ENCODE measurements around the gene MIP. TPM values are rescaled to one million over a fixed set of nuclear protein-coding genes. Genes with fewer than 3 reads are reported as not detected.
"Not testable (repeated sequence)": the region's sequence is repeated elsewhere in the genome, so short reads cannot be mapped to it uniquely, and the experiment has no call there.

MIP gene
- total RNA-seq = 0.24 TPM in 1 of 2 replicates, not detected in the other
- 0.08 TPM for polyA plus RNA-seq (2012)

DNA sequence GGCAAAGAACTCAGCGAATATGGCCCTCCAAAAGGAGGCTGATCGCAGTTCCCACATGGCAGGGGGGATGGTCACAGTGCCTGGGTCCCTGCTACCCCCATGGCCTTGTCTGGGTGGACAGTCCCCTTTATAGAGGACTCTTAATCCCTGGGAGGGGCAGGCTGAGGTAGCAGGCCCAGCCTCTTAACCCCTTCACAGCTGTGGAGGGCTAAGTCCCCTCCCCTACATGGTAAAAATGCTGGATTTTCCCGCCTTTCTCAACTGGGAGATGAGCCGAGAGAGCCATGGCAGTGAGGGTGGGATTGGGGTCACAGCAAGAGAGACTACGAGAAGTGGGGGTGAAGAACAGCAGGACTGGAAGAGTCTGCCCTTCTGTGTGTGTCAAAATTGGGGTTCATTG lies at the start of gene MIP:
Gene MIP (minus strand): TSS at position 101 of the 400 bp plus-strand sequence. CDS start 44 bp downstream, at position 57.
- DNase-seq (ENCODE audit: low read depth) = no peak

DNA sequence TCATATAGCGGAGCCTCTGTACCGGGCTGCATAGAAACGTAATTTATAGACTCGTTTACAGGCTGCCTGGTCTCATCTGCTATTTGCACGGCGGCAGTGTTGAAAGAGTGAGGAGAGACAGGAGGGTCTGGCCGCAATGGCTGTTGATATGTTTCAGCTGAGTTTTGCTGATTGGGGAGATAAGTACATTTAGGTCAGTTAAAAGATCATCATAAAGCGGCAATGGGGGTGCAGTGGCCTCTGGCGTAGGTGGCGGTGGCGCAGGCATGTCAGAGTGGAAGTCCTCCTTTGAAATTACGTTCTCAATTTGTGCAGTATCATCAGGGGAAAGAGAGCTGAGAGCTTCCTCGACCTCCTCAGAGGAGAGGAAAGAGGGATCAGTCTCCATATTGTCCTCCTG lies 45.4 kb upstream of the MIP start:
- not testable (repeated sequence) for DNase-seq (ENCODE audit: low read depth)

DNA sequence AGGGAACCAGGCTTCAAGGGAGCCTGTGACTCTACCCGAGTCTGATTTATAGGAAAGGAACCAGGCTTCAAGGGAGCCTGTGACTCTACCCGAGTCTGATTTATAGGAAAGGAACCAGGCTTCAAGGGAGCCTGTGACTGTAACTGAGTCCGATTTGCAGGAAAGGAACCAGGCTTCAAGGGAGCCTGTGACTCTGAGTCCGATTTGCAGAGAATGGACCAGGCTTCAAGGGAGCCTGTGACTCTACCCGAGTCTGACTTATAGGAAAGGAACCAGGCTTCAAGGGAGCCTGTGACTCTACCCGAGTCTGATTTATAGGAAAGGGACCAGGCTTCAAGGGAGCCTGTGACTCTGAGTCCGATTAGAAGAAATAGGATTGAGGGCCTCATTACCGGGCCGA lies 45.0 kb upstream of the MIP start:
- not testable (repeated sequence) for DNase-seq (ENCODE audit: low read depth)

DNA sequence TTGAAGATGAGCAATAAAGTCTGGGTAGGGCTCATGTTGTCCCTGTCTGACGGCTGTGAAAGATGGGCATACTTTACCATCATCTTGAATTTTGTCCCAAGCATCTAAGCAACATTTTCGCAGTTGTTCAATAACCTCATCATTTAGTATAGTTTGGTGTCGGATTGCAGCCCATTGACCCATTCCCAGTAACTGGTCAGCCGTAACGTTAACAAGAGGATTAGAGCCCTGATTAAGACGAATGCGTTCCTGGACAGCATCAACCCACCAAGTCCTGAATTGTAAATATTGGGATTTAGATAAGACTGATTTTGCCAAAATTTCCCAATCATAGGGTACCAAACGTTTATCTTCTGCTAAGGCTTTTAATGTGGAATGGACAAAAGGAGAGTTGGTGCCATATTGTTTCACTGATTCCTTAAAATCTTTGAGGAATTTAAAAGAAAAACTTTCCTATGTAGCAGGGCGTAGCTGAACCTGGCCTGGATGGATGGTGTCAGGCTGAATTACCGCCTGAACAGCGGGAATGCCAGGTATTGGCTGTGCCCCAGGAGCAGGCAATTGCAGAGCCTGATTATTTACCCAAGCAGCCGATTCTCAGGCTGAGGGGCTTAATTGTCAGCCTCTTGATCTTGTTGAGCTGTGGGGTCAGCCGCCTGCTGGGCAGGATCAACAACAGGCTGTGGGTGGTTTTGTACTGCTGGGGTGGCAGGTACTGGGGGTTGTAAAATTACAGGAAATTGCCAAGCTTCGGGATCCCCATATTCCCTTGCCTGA lies 43.9 kb upstream of the MIP start:
- DNase-seq (ENCODE audit: low read depth) = not testable (repeated sequence)

DNA sequence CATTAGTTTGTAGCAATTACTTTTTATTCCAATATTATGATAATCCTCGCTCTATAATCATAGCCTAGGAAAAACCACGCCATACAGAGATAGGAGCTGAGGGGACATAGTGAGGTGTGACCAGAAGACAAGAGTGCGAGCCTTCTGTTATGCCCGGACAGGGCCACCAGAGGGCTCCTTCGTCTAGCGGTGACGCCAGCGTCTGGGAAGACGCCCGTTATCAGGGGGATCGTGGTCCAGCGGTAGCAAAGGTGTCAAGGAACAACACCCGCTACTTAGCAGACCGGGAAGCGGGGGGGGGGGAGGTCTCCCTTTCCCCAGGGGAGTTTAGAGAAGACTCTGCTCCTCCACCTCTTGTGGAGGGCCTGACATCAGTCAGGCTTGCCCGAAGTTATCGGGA lies 42.2 kb upstream of the MIP start:
- peak; percentile 32 for DNase-seq (ENCODE audit: low read depth)

DNA sequence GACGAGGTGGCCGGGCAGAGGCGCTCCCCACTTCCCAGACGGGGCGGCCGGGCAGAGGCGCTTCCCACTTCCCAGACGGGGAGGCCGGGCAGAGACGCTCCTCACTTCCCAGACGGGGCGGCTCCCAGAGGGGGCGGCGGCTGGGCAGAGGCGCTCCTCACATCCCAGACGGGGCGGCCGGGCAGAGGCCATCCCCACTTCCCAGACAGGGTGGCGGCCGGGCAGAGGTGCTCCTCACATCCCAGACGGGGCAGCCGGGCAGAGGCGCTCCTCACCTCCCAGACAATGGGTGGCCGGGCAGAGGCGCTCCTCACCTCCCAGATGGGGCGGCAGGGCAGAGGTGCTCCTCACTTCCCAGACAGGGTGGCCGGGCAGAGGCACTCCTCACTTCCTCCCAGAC lies 40.0 kb upstream of the MIP start:
- DNase-seq (ENCODE audit: low read depth) = not testable (repeated sequence)

DNA sequence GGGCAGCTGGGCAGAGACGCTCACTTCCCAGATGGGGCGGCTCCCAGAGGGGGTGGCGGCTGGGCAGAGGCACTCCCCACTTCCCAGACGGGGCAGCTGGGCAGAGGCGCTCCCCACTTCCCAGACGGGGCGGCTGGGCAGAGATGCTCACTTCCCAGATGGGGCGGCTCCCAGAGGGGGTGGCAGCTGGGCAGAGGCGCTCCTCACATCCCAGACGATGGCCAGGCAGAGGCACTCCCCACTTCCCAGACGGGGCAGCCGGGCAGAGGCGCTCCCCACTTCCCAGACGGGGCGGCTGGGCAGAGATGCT lies 39.6 kb upstream of the MIP start:
- DNase-seq (ENCODE audit: low read depth) = not testable (repeated sequence)

DNA sequence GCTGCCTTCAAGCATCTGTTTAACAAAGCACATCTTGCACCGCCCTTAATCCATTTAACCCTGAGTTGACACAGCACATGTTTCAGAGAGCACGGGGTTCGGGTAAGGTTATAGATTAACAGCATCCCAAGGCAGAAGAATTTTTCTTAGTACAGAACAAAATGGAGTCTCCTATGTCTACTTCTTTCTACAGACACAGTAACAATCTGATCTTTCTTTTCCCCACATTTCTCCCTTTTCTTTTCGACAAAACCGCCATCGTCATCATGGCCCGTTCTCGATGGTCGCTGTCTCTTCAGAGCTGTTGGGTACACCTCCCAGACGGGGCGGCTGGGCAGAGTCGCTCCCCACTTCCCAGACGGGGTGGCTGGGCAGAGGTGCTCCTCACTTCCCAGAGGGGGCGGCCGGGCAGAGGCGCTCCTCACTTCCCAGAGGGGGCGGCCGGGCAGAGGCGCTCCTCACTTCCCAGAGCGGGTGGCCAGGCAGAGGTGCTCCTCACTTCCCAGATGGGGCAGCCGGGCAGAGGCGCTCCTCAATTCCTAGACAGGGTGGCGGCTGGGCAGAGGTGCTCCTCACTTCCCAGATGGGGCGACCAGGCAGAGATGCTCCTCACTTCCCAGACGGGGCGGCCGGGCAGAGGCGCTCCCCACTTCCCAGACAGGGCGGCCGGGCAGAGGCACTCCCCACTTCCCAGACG lies 39.1 kb upstream of the MIP start:
- not testable (repeated sequence) for DNase-seq (ENCODE audit: low read depth)

DNA sequence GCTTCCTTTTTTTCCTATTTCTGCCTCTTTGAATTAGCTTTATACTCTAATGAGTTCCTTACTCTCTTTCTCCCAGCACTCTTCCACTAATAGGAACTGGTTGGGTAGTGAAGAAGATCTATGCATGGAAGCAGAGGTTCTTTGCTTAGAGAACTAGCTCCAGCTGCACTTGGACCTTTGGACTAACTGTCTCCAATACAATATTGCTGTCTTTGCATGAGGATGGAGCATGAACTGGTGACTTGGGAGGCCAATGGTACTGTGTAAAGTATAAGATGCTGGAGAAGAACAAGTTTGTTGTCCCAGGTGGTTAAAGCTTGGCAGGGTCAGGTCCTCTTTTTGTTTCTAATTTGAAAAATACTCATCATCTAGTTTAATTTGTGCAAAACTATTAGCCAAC lies 35.9 kb upstream of the MIP start:
- no peak for DNase-seq (ENCODE audit: low read depth)

DNA sequence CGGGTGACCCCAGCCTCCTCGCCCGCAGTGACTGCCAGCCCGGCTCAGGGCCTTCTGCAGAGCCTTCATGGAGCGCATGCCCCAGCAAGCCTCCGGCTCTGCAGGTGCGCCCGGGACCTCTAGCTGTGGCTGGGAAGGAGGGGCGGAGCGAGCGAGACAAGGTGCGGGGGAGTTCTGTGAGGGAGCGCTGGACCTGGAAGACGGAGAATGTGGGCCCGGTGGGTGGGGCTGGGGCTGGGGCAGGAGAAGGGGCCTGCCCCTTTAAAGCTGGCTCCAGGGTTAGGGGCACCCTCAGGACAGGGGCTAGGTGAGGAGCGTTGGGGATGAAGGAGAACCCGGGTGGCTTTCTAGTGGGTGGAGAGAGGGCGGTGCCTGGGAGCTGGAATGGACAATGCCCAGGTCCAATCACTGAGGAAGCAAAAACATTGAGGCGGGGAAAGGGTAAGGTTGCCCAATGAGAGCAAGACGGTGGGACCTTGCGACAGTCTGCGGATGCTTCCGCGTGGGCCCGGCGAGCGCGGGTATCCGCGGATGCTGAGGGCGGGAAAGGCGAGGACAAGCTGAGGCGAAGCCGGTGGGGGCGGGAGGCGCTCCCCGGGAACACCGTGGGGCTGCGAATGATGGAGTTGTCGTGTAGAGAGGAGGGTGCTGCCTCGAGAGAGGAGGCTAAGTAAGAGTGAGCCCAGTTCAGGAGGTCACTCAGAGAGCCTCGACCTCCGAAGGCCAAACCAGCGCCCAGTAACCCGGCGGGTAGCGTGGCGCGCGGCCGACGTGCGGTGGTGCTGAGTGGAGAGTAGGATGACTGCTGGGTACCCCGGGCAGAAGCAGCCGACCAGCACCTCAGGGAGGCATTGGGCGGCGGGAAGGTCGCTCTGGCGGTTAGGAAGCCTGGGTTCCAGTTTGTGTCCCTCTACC lies 33.8 kb upstream of the MIP start, which contains the start of gene GLS2:
Gene GLS2 (minus strand): TSS at position 121 of the 915 bp plus-strand sequence. CDS start 43 bp downstream, at position 78.
- peak; percentile 61 for DNase-seq (ENCODE audit: low read depth)

DNA sequence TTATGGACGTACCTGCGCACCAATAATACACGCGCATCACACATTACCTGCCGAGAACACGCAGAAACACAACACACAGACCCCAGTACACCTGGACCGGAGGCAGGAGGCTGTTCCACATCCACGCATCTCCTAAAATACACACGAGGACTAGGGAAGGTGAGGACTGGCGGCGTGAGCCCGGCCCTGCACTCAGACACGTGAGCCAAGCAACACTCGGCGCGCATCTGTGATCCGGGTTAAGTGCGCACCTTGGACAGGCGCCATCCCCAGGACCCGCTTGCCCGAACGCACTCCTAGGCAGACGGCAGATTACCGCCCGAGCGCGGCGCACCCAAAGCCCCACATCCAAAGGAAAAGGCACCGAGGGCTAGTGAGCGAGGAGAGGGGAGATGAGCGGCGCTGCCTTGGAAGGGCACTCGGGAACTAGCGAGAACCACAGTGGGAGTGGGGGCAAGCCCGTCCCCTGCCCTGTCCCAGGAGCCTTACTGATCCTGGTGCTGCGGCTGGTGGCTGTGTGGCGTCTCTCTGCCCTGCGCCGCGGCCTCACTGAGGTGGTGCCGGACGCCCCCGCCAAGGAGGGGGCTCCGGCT lies 33.1 kb upstream of the MIP start:
- peak; percentile 3 for DNase-seq (ENCODE audit: low read depth)

DNA sequence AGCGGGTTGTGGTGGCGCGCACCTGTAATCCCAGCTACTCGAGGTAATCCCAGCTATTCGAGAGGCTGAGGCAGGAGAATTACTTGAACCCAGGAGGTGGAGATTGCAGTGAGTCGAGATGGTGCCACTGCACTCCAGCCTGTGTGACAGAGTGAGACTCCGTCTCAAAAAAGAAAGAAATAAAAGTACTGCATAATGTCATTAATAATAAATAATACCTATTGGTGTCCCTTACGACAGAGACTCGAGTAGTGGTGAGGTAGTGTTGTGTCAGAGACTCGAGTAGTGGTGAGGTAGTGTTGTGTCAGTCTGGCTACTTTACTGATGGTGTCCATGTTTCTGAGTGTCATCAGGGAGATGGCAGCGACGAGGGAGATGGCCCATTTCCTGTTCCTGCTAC lies 32.2 kb upstream of the MIP start:
- no peak for DNase-seq (ENCODE audit: low read depth)

DNA sequence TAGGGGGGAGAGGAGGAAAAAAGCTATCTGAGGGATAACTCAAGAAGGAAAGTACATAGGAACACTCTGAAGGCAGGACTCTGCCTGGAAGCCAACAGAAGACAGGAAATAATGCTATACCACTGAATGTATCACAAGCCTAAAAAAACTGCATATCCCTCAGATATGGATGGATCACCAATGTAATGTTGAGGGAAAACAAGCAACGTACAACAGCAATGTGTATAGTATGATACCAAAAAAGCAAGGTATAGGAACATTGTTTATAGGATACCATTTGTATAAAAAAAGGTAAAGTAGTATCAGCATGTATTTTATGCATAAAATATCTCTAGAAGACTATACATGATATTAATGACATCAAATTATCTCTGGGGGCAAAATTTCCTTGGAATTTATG lies 30.1 kb upstream of the MIP start:
- DNase-seq (ENCODE audit: low read depth) = no peak

DNA sequence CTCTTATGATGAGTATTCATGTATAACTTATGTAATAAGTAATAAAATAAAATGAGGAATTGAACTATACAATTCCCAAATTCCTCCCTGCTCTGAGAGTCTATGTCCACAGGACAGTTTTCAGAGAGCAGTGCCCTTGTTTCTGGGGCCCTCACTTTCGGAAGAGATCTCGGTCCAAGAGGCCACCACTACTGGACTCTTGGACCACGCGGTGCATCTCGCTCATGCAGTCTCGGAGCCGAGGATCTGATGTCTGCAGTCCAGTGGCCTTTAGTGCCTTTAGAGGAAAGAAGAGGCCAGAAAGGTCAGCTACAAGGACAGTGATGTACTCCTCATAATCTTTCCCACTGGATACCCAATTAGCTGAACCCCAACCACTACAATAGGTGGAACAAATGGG lies 25.2 kb upstream of the MIP start:
- no peak for DNase-seq (ENCODE audit: low read depth)

DNA sequence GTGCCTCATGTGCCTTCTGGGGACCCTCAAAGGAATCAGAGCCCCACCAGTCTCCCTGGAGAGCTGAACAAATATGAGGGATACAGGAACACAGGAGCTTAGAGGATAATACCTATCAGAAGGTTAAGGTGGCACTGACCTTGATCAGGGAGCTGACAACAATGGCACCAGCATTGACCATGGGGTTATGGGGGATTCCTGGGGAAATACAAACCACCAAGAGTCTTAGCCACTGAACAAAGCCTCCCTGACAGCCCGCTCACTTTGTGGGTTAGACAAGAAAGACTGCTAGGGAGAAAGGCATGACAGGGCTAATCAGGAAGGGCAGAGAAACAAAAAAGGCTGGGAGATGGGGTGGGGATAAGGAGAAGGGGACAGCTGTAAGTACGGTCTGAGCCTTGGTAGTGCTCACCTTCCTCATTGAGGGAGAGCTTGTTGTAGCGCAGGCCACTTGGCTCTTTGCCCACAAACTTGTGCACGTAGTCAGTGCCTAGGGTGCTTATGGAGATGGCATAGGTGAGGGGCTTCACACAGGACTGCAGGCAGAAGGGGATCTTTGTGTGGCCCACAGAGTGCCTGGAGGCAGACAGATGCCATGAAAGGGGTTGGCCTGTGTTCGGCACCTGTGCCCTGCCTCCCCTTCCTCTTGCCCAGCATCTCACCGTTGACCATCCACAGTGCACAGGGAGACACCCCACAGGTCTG lies 23.2 kb upstream of the MIP start:
- no peak for DNase-seq (ENCODE audit: low read depth)

DNA sequence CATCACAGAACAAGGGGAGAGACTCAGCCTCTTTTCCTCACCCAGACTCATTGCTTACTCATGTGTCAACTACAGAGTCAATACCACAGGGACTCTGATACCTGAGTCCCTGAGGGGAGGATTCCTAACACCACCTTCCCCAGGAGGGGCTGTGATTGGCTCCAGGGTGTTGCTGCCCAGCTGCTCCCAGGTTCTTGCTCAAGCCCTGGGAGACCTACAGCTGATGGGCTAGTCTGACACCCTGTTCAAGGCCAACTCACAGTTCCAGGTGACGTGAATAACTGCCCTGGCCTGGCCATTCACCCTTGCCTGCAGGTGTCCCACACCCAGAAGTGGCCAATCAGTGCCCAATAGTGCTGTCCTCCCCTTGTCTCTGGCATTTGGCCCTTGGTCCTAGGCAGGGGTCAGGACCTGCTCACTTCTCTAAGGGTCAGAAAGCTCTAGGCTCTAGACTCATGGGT lies 22.5 kb upstream of the MIP start:
- no peak for DNase-seq (ENCODE audit: low read depth)

DNA sequence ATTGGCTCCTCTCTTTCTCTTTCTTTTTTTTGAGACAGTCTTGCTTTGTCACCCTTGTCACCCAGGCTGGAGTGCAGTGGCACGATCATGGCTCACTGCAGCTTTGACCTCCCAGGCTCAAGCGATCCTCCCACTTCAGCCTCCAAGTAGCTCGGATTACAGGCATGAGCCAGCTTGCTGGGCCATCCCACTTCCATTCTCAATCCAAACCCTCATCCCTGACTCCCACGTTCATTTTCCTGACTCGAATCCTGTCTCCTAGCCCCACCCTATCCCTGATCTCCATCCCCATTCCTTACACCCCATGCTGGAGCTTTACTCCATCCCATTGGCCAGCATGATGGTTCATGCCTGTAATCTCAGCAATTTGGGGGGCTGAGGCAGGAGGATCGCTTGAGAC lies 21.7 kb upstream of the MIP start:
- DNase-seq (ENCODE audit: low read depth) = no peak

DNA sequence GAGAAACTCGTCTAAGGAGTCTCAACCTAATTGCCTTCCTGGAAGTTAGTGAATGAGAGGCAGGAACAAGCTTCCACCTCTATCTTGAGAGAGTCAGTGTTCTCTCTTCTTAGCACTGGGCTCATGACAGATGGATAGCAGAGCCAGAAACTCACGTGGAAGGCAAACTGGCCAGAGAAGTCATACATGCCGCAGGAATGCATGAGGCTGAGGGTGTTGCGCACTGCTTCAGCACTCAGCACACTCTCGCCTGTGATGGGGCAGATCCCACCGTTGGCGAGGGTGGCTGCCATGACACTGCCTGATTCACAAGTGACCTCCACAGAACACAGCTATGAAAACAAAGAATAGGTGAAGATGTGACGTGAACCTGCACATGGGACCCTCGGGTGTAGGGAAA lies 19.9 kb upstream of the MIP start:
- DNase-seq (ENCODE audit: low read depth) = no peak

DNA sequence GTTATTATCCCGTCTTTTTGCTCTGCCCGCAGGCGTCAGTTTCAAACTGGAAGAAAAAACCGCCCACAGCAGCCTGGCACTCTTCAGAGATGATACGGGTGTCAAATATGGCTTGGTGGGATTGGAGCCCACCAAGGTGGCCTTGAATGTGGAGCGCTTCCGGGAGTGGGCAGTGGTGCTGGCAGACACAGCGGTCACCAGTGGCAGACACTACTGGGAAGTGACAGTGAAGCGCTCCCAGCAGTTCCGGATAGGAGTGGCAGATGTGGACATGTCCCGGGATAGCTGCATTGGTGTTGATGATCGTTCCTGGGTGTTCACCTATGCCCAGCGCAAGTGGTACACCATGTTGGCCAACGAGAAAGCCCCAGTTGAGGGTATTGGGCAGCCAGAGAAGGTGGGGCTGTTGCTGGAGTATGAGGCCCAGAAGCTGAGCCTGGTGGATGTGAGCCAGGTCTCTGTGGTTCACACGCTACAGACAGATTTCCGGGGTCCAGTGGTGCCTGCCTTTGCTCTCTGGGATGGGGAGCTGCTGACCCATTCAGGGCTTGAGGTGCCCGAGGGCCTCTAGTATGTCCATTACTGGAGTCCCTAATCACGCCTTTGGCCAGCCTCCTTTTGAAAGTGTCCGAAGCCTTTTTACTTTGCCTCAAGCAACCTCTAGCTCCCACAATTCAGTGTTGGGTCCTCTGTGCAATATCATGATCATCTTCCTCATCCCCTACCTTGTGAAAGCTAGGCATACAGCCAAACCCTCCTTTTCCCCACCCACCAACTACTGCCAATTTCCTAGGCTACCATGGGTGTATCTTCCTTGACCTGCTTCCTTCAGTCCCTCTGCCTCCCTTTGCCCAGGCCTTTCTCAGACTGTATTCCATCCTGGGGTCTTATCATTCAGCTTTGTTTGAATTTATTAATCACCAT lies 14.8 kb upstream of the MIP start:
- peak; percentile 20 for DNase-seq (ENCODE audit: low read depth)
